ENCODE measurements around the gene TRPM5.

The TRPM5 gene

DNA sequence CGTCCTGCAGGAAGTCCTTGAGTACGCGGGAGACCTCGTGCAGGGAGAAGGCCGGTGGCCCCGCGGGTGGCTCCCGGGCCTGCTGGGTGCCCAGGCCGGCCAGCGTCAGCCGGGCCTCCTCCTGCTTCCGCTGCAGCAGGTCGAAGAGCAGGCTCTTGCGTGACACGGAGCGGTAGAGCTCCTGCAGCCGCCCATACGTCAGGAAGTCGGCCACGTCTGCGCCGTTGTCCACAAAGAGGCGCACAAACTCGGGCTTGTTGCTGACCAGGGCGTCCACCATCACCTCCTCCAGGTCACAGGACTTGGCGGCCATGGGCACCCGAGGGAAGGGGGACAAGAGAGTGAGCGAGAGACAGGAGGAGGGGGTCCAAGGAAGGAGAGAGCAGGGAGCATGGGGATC lies 29.1 kb downstream of the TRPM5 start:
- H3K36me3 ChIP-seq (ENCODE audit: control insufficient read depth in 5 of 5, insufficient read depth in 5 of 5, low read length in 5 of 5): no peaks in the 10 kb centered on the region
- no peak overlapping the region for H3K27ac ChIP-seq (ENCODE audit: low read depth, low read length)
- H3K27me3 ChIP-seq (ENCODE audit: control insufficient read depth in 5 of 5, insufficient read depth in 4 of 5, low read length in 5 of 5): peaks cover 0 to 10% (median 2%) of the 10 kb centered on the region in 5 donors
- no peak overlapping the region for H3K4me3 ChIP-seq (ENCODE audit: low read depth in 1 of 5, low read length in 5 of 5)
- peaks cover 0 to 7% (median 5%) of the 10 kb centered on the region in 5 donors for H3K4me1 ChIP-seq (ENCODE audit: control insufficient read depth in 5 of 5, insufficient read depth in 5 of 5, low read length in 5 of 5)
- H3K9me3 ChIP-seq (ENCODE audit: control insufficient read depth in 5 of 5, low read length in 5 of 5): no peaks in the 10 kb centered on the region
- H3K9ac ChIP-seq (ENCODE audit: low read length in 5 of 5): no peak overlapping the region

- H3K27ac ChIP-seq (ENCODE audit: low read depth, low read length): no peak overlapping the region
- H3K27me3 ChIP-seq (ENCODE audit: control insufficient read depth in 5 of 5, insufficient read depth in 4 of 5, low read length in 5 of 5): peaks cover 0 to 12% (median 6%) of the 10 kb centered on the region in 5 donors
- no peaks in the 10 kb centered on the region for H3K9me3 ChIP-seq (ENCODE audit: control insufficient read depth in 5 of 5, low read length in 5 of 5)
- no peaks in the 10 kb centered on the region for H3K36me3 ChIP-seq (ENCODE audit: control insufficient read depth in 5 of 5, insufficient read depth in 5 of 5, low read length in 5 of 5)
- peaks cover 0 to 1% (median 0%) of the 10 kb centered on the region in 5 donors for H3K4me1 ChIP-seq (ENCODE audit: control insufficient read depth in 5 of 5, insufficient read depth in 5 of 5, low read length in 5 of 5)
- no peak overlapping the region for H3K9ac ChIP-seq (ENCODE audit: low read length in 5 of 5)
- H3K4me3 ChIP-seq (ENCODE audit: low read depth in 1 of 5, low read length in 5 of 5): no peak overlapping the region
Observed at GRCh38 chr11:2414616-2415015, 29.7 kb downstream of the TRPM5 start.

- H3K9me3 ChIP-seq (ENCODE audit: control insufficient read depth in 5 of 5, low read length in 5 of 5): no peaks in the 10 kb centered on the region
- H3K27ac ChIP-seq (ENCODE audit: low read depth, low read length): no peak overlapping the region
- peaks cover 0 to 12% (median 8%) of the 10 kb centered on the region in 5 donors for H3K27me3 ChIP-seq (ENCODE audit: control insufficient read depth in 5 of 5, insufficient read depth in 4 of 5, low read length in 5 of 5)
- H3K4me1 ChIP-seq (ENCODE audit: control insufficient read depth in 5 of 5, insufficient read depth in 5 of 5, low read length in 5 of 5): no peaks in the 10 kb centered on the region
- no peak overlapping the region for H3K9ac ChIP-seq (ENCODE audit: low read length in 5 of 5)
- H3K36me3 ChIP-seq (ENCODE audit: control insufficient read depth in 5 of 5, insufficient read depth in 5 of 5, low read length in 5 of 5): no peaks in the 10 kb centered on the region
- no peak overlapping the region for H3K4me3 ChIP-seq (ENCODE audit: low read depth in 1 of 5, low read length in 5 of 5)
Observed at GRCh38 chr11:2413742-2414579, 30.4 kb downstream of the TRPM5 start.

DNA sequence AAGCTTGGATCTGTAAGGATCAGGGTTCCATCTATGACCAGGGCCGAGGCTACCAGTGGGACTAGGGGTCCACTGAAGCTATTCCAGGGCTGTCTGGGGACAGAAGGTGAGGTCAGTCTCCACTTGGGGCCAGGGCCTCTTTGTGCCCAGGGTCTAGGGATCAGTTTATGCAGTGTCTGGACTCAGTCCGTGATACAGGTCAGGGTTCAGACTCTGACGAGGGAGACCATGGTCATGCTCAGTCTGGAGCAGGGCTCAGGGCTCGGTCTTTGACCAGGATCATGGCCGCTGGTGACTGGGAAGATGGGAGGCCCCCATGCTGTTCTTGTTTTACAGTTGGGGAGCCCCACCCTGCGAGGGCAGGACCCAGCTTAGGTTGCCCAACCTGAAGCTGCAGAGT lies 32.0 kb downstream of the TRPM5 start:
- H3K36me3 ChIP-seq (ENCODE audit: control insufficient read depth in 5 of 5, insufficient read depth in 5 of 5, low read length in 5 of 5): no peaks in the 10 kb centered on the region
- no peak overlapping the region for H3K27ac ChIP-seq (ENCODE audit: low read depth, low read length)
- no peak overlapping the region for H3K4me3 ChIP-seq (ENCODE audit: low read depth in 1 of 5, low read length in 5 of 5)

DNA sequence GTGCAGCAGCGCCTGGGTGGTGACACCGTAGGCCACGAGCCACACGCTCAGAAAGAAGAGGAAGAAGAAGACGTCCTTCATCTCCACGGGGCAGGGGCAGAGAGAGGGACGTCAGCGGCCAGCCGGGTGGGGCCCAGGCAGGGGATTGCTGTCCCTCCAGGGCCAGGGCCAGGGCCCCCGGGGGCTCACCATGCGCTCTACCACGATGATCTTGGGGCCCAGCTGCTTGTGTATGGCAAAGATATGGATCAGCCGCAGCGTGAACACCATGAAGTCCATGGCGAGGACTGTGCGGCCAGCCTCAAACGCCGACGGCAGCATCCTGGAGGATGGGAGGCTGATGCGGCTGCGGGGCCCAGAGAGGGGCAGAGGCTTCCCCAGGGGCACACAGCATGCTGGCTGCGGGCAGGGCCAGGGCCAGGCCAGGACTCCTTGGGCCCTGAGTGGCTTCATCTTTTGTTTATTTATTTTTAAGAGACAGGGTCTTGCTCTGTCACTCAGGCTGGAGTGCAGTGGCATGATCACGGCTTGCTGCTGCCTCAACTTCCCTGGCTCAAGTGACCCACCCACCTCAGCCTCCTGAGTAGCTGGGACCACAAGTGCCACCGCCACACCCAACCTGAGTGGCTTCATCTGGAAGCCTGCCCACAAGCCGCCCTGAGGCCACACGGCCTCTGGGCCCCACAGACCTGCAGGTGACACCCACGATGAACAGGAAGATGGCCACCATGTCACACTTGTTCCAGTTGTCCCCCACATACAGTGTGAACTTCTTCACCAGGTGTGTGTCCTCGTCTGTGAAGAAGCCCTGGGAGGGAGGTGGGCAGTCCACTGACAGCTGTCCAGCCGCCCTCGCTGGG lies 32.6 kb downstream of the TRPM5 start:
- Histone ChIP-seq H3K27me3 (ENCODE audit: control insufficient read depth in 5 of 5, insufficient read depth in 4 of 5, low read length in 5 of 5) (peaks cover 3 to 12% (median 9%) of the 10 kb centered on the region in 5 donors), H3K9ac (ENCODE audit: low read length in 5 of 5) (no peak overlapping the region), H3K27ac (ENCODE audit: low read depth, low read length) (no peak overlapping the region)

More for the DNA sequence above, 32.0 kb downstream of the TRPM5 start:
- H3K27me3 ChIP-seq (ENCODE audit: control insufficient read depth in 5 of 5, insufficient read depth in 4 of 5, low read length in 5 of 5): peaks cover 3 to 12% (median 9%) of the 10 kb centered on the region in 5 donors
- no peak overlapping the region for H3K9ac ChIP-seq (ENCODE audit: low read length in 5 of 5)
- no peaks in the 10 kb centered on the region for H3K9me3 ChIP-seq (ENCODE audit: control insufficient read depth in 5 of 5, low read length in 5 of 5)
- H3K4me1 ChIP-seq (ENCODE audit: control insufficient read depth in 5 of 5, insufficient read depth in 5 of 5, low read length in 5 of 5): no peaks in the 10 kb centered on the region

GRCh38 chr11:2410616-2411015 lies 33.7 kb downstream of the TRPM5 start:
- H3K9ac ChIP-seq (ENCODE audit: low read length in 5 of 5): no peak overlapping the region
- H3K4me3 ChIP-seq (ENCODE audit: low read depth in 1 of 5, low read length in 5 of 5): no peak overlapping the region
- H3K27ac ChIP-seq (ENCODE audit: low read depth, low read length): no peak overlapping the region
- H3K4me1 ChIP-seq (ENCODE audit: control insufficient read depth in 5 of 5, insufficient read depth in 5 of 5, low read length in 5 of 5): no peaks in the 10 kb centered on the region
- H3K27me3 ChIP-seq (ENCODE audit: control insufficient read depth in 5 of 5, insufficient read depth in 4 of 5, low read length in 5 of 5): peaks cover 3 to 9% (median 5%) of the 10 kb centered on the region in 5 donors
- H3K9me3 ChIP-seq (ENCODE audit: control insufficient read depth in 5 of 5, low read length in 5 of 5): no peaks in the 10 kb centered on the region
- no peaks in the 10 kb centered on the region for H3K36me3 ChIP-seq (ENCODE audit: control insufficient read depth in 5 of 5, insufficient read depth in 5 of 5, low read length in 5 of 5)

More for the DNA sequence above, 32.6 kb downstream of the TRPM5 start:
- no peak overlapping the region for H3K4me3 ChIP-seq (ENCODE audit: low read depth in 1 of 5, low read length in 5 of 5)
- no peaks in the 10 kb centered on the region for H3K4me1 ChIP-seq (ENCODE audit: control insufficient read depth in 5 of 5, insufficient read depth in 5 of 5, low read length in 5 of 5)
- H3K36me3 ChIP-seq (ENCODE audit: control insufficient read depth in 5 of 5, insufficient read depth in 5 of 5, low read length in 5 of 5): no peaks in the 10 kb centered on the region
- no peaks in the 10 kb centered on the region for H3K9me3 ChIP-seq (ENCODE audit: control insufficient read depth in 5 of 5, low read length in 5 of 5)

DNA sequence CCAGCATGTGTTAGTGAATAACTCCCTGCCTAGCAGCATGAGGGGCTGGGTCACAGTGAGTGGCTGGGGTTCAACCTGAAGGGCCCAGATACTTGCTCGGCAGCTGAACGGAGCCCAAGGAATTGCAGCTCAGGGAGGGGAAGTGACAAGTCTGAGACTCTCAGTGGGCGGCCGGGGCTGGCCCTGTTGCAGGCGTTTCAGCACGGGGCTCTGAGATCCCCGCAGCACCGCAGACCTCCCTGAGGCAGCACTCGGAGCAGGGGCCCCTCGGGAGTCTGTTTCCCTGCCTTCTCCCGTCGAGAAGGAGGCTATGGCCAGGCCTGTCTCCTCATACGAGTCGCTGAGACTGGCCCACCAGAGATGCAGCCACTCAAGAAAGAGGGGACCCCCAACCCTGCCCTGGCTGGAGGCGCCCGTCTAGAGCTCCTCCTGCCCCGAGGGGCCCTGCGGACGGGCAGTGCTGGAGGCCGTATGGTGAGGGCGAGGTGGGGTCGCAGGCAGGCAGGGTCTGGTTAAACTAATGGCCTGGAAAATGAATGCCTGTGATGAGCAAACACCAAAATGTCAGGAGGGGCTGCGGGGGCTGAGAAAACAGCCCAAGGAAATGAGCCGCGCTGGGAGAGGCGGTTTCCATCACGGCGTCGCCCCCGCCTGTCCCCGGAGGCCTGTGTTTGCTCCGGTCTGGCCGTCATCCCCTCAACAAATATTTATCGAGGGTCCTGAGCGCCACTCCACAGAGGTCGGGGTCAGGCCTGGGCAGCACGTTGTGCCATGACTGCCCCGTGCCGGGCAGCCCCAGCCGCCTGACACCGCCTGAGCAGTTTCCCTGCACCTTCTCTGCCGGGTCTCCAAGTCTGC lies 34.5 kb downstream of the TRPM5 start:
- H3K27ac ChIP-seq (ENCODE audit: low read depth, low read length): no peak overlapping the region
- no peaks in the 10 kb centered on the region for H3K4me1 ChIP-seq (ENCODE audit: control insufficient read depth in 5 of 5, insufficient read depth in 5 of 5, low read length in 5 of 5)
- H3K27me3 ChIP-seq (ENCODE audit: control insufficient read depth in 5 of 5, insufficient read depth in 4 of 5, low read length in 5 of 5): peaks cover 0 to 9% (median 4%) of the 10 kb centered on the region in 5 donors
- no peaks in the 10 kb centered on the region for H3K9me3 ChIP-seq (ENCODE audit: control insufficient read depth in 5 of 5, low read length in 5 of 5)
- no peak overlapping the region for H3K4me3 ChIP-seq (ENCODE audit: low read depth in 1 of 5, low read length in 5 of 5)
- no peaks in the 10 kb centered on the region for H3K36me3 ChIP-seq (ENCODE audit: control insufficient read depth in 5 of 5, insufficient read depth in 5 of 5, low read length in 5 of 5)
- H3K9ac ChIP-seq (ENCODE audit: low read length in 5 of 5): no peak overlapping the region

GRCh38 chr11:2409126-2409525 lies 35.2 kb downstream of the TRPM5 start:
- no peak overlapping the region for H3K4me3 ChIP-seq (ENCODE audit: low read depth in 1 of 5, low read length in 5 of 5)
- H3K9ac ChIP-seq (ENCODE audit: low read length in 5 of 5): no peak overlapping the region
- H3K36me3 ChIP-seq (ENCODE audit: control insufficient read depth in 5 of 5, insufficient read depth in 5 of 5, low read length in 5 of 5): peaks cover 0 to 7% (median 2%) of the 10 kb centered on the region in 5 donors
- H3K4me1 ChIP-seq (ENCODE audit: control insufficient read depth in 5 of 5, insufficient read depth in 5 of 5, low read length in 5 of 5): no peaks in the 10 kb centered on the region
- no peak overlapping the region for H3K27ac ChIP-seq (ENCODE audit: low read depth, low read length)
- H3K27me3 ChIP-seq (ENCODE audit: control insufficient read depth in 5 of 5, insufficient read depth in 4 of 5, low read length in 5 of 5): peaks cover 0 to 9% (median 4%) of the 10 kb centered on the region in 5 donors
- no peaks in the 10 kb centered on the region for H3K9me3 ChIP-seq (ENCODE audit: control insufficient read depth in 5 of 5, low read length in 5 of 5)

DNA sequence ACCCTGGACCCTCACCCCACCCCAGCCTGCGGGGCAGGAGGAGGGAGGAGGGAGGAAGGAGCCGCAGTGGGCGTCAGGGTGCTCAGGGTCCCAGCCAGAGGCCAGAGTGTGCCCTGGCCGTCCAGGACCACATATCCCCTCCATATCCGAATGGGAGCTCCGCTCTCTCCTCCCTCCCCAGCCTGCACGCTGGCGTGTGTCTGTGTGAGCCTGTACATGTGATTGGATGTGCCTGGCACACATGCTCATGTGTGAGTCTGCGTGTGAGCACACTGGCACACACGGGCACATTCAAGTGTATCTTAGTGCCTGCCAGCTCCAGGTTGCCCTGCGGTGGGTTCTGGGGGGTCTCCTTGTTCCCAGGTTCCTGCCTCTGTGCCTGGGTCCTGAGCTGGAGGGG lies 35.6 kb downstream of the TRPM5 start:
- H3K9me3 ChIP-seq (ENCODE audit: control insufficient read depth in 5 of 5, low read length in 5 of 5): no peaks in the 10 kb centered on the region
- no peak overlapping the region for H3K4me3 ChIP-seq (ENCODE audit: low read depth in 1 of 5, low read length in 5 of 5)
- peaks cover 0 to 9% (median 4%) of the 10 kb centered on the region in 5 donors for H3K27me3 ChIP-seq (ENCODE audit: control insufficient read depth in 5 of 5, insufficient read depth in 4 of 5, low read length in 5 of 5)
- no peak overlapping the region for H3K27ac ChIP-seq (ENCODE audit: low read depth, low read length)
- no peak overlapping the region for H3K9ac ChIP-seq (ENCODE audit: low read length in 5 of 5)
- no peaks in the 10 kb centered on the region for H3K4me1 ChIP-seq (ENCODE audit: control insufficient read depth in 5 of 5, insufficient read depth in 5 of 5, low read length in 5 of 5)
- H3K36me3 ChIP-seq (ENCODE audit: control insufficient read depth in 5 of 5, insufficient read depth in 5 of 5, low read length in 5 of 5): peaks cover 0 to 11% (median 7%) of the 10 kb centered on the region in 5 donors

All from subcutaneous abdominal adipose tissue (tissue), 5 donors.